Airway epithelial cell (primary cell): ENCODE measurements around the gene KDM5B. TPM values are rescaled to one million over a fixed set of nuclear protein-coding genes. Genes with fewer than 3 reads are reported as not detected.

ENCODE experiments used
- total RNA-seq: library from RNA; depleted of rRNA; stranded (reverse); fragments of >200 nt; gene quantifications from 2 replicates; pipeline ENCODE4 v1.2.3, GENCODE V29; 2015

The KDM5B gene
- total RNA-seq = 55.8 and 75.8 TPM in 2 replicates

DNA sequence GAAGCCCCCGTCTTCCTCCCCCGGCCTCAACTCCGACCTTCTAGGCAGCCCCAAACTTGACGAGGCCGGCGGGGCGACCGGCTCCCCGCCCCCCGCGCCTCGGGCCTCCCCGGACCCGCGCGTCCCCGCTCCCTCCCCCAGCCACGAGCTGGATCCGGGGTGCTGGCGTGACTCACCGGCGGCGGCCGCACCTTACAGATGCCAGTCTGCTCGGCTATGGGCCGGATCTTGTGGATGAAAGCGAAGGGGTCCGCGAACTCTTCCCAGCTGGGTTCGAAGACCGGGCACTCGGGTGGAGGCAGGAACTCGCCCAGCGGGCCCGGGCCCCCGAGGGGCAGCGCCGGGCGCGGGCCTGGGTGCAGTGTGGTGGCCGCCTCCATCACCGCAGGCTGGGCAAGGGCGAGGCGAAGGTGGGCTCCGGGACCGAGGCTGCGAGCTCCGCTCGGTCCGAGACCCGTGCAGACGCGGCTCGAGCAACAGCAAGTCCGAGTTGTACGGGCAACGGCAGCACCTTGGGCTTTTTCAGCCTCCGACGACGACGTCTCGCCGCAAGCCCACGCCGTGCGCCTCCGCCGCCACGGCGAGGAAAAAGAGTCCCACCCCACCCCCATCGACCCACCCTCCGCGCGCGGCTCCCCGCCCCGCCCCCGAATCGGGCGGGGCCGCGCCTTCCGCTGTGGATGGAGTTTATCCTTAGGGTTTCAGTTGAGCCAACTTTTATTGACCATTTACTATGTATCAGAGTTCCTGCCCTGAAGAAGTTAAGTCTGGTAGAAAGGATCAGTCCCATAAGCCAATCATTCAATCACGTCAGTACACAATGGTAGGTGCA, at the start of gene KDM5B:
TSS of gene KDM5B (minus strand) at position 496 of the 832 bp plus-strand sequence. CDS start at position 380, 116 bp downstream.

DNA sequence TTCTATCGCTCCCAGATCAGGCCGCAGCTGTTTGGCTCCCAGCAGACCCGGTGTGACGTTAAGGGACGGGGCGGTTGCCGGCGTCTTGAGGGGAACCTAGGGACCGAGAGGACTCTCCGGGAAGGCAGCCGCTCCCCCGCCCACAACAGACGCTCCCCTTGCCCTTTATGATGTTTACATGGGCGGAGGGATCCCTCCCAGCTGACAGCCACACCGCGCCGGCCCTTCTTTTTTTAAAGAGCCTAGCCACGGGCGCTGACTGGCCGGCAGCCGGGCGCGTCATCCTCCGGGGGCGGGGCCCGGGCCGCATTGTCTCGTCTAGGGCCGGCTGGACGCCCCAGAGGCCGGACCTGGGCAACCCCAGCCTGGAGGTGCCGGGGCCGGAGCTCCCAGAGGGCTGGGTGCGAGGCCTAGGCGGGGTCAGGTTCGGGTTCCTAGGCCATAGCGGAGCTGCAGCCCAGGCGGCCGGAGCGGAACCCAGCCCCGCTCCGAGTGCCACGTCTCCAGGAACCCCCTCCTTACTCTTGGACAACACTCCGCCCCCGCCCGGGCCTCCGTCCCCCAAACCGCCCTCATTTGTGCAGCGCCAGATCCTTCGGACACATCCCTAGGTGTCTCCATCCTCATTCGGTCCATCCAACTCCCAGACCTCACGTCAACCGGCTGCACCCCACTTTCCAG, 2.5 kb upstream of the KDM5B start, which contains the start of gene PCAT6:
TSS of gene PCAT6 (plus strand) at position 340 of the 681 bp plus-strand sequence.

DNA sequence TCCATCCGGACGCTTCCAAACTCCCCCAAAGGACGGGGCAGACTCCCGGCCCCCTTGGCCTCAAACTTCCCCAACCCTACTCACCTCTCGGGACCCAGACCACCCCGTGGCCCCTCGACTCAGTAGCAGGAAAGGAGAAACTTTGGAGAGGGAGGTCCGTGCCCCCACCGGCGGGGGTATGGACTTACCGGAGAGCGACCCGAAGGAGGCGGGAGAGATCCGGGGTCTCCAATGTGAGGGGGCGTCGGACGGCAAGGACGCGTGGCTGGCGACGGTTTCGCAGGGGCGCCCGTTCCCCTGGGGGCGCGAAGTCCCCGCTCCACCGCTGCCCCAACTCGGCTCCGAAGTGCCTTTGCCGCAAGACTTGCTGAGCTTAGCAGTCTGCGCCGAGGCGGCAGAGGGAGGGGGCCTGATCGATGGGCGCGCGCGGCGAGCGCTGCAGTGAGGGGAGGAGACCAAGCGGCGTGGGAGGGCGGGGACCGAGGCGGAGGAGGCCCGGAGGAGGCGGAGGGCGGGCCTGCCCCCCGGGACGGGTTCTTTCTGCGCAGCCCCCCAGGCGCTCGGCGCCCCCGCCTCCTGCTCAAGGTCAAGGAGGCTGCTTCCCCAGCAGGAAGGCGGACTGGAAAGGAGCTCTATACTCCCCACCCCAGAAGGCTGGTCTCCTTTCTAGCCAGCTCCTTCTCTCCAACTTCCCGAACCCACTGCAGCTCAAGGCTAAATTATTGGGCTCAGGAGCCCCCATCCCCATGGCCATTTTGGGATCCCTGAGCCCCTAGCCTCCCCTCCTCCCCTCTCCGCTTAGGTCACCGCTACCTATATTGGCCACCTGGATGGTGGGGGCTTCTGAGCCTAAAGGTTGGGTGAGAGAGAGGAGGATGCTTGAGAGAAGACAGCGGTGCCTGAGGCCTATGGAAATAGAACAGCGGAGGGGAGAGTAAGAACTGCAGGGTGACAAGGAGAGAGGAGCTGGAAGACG, 97.9 kb downstream of the KDM5B start, which contains the start of gene SYT2:
TSS of gene SYT2 (minus strand) at position 385 of the 976 bp plus-strand sequence. CDS start 104,682 bp downstream, outside the sequence.

Other genes starting within 250 kb of the KDM5B start
- under 0.01 TPM in 1 of 2 replicates, not detected in the other for gene SYT2, start 98.0 kb downstream of the KDM5B start, total RNA-seq
- 0.93 and 2.9 TPM in 2 replicates for gene PCAT6, start 2.5 kb upstream of the KDM5B start, total RNA-seq
- gene RABIF, start 80.7 kb upstream of the KDM5B start, total RNA-seq = 3.4 and 6.9 TPM in 2 replicates
- gene KLHL12, start 118.8 kb upstream of the KDM5B start, total RNA-seq = 16.4 and 19.0 TPM in 2 replicates
- gene ADIPOR1, start 149.9 kb upstream of the KDM5B start, total RNA-seq = 97.3 and 108 TPM in 2 replicates
- 83.6 and 96.8 TPM in 2 replicates for gene CYB5R1, start 158.8 kb upstream of the KDM5B start, total RNA-seq
- 83.1 and 85.8 TPM in 2 replicates for gene TMEM183A, start 199.0 kb upstream of the KDM5B start, total RNA-seq
- 2.0 and 2.6 TPM in 2 replicates for gene PPFIA4, start 218.1 kb upstream of the KDM5B start, total RNA-seq